Keratinocyte (primary cell): ENCODE measurements around the gene OPRD1. TPM values are rescaled to one million over a fixed set of nuclear protein-coding genes. Genes with fewer than 3 reads are reported as not detected.

Experiments
- DNase-seq: peaks from one replicate; pipeline ENCODE4 v3.0.0-alpha.2; 2011; ENCODE audit warnings: low read depth, missing footprints, low spot score
- FAIRE-seq: peaks from 2 replicates; lab custom pipeline; 2011; peaks lifted over from hg19 to GRCh38; lab: Jason Lieb, UNC
- H2AFZ ChIP-seq: 2 replicates; pipeline ENCODE4 v1.6.0; 2012; ENCODE audit warnings: low read length, control low read depth, inconsistent platforms; ENCODE audit not compliant: control insufficient read depth
- H3K27ac ChIP-seq: 2 replicates; pipeline ENCODE4 v1.5.1; 2011; ENCODE audit warnings: low read length; ENCODE audit not compliant: control insufficient read depth, insufficient read depth
- H3K27me3 ChIP-seq: 3 replicates; pipeline ENCODE4 v1.6.0; 2011; ENCODE audit warnings: low read length; ENCODE audit not compliant: control insufficient read depth, insufficient read depth; ENCODE audit errors: extremely low read depth
- H3K36me3 ChIP-seq, 2 experiments: 2 replicates in 1 of 2; 3 replicates in 1 of 2; pipeline ENCODE4 v1.5.1; 2011; ENCODE audit warnings: low read length in 2 of 2, mild to moderate bottlenecking in 1 of 2; ENCODE audit not compliant: control insufficient read depth in 2 of 2, insufficient read depth in 2 of 2; ENCODE audit errors: extremely low read depth in 1 of 2
- H3K4me1 ChIP-seq: 3 replicates; pipeline ENCODE4 v1.5.1; 2011; ENCODE audit warnings: low read length; ENCODE audit not compliant: control insufficient read depth, insufficient read depth; ENCODE audit errors: extremely low read depth
- H3K4me2 ChIP-seq: 3 replicates; pipeline ENCODE4 v1.6.0; 2011; ENCODE audit warnings: low read depth, low read length; ENCODE audit not compliant: control insufficient read depth, insufficient read depth; ENCODE audit errors: extremely low read depth
- H3K4me3 ChIP-seq, 3 experiments: fragments of 200-600 bp in 1 of 3; sonication (generic) in 1 of 3; 2 replicates in 2 of 3; 3 replicates in 1 of 3; pipeline ENCODE4 v1.5.1; 2011 to 2016; ENCODE audit warnings: low read length in 3 of 3, mild to moderate bottlenecking in 3 of 3, control low read depth in 2 of 3, inconsistent platforms in 1 of 3, low read depth in 1 of 3, mixed read lengths in 1 of 3, mixed run types in 1 of 3, moderate library complexity in 1 of 3; ENCODE audit not compliant: control insufficient read depth in 2 of 3, insufficient read depth in 2 of 3; ENCODE audit errors: extremely low read depth in 1 of 3
- H3K79me2 ChIP-seq: 2 replicates; pipeline ENCODE4 v1.6.0; 2012; ENCODE audit warnings: low read length; ENCODE audit not compliant: control insufficient read depth, insufficient read depth
- H3K9ac ChIP-seq: 3 replicates; pipeline ENCODE4 v1.6.0; 2011; ENCODE audit warnings: low read length; ENCODE audit not compliant: control insufficient read depth, insufficient read depth; ENCODE audit errors: extremely low read depth
- H3K9me1 ChIP-seq: 3 replicates; pipeline ENCODE4 v1.6.0; 2011; ENCODE audit warnings: low read length; ENCODE audit not compliant: control insufficient read depth, insufficient read depth; ENCODE audit errors: extremely low read depth
- H3K9me3 ChIP-seq: 2 replicates; pipeline ENCODE4 v1.5.1; 2012; ENCODE audit warnings: low read depth, low read length; ENCODE audit not compliant: control insufficient read depth
- H4K20me1 ChIP-seq: 3 replicates; pipeline ENCODE4 v1.6.0; 2011; ENCODE audit warnings: low read length; ENCODE audit not compliant: control insufficient read depth, insufficient read depth; ENCODE audit errors: extremely low read depth
- EZH2 ChIP-seq: IDR thresholded peaks from one replicate; pipeline ENCODE4 v1.6.1; 2012; ENCODE audit warnings: inconsistent platforms, mild to moderate bottlenecking, low read length, moderate library complexity
- dilution Hi-C: fragments of 300-500 bp; cut with MboI; formaldehyde crosslinking; loops from one replicate; pipeline ENCODE4 v1.7.0; 2020; ENCODE audit warnings: low sequenced_read_pairs; ENCODE audit not compliant: extremely low pct_ligation_motif_present
- polyA plus RNA-seq, 5 experiments: library from polyadenylated mRNA; depleted of rRNA in 3 of 5; stranded (reverse) in 3 of 5; stranded (forward) in 1 of 5; unstranded in 1 of 5; fragments of >200 nt; gene quantifications; 1 replicate in 1 of 5; 2 replicates in 3 of 5; 3 replicates in 1 of 5; pipeline versions ENCODE4 v1.2.1 to v1.2.3, GENCODE V29; 2011 to 2012; ENCODE audit warnings: missing spikeins in 2 of 5, low read depth in 1 of 5, low replicate concordance in 1 of 5
- TF ChIP-seq, protein P1 (sequence below), 3 experiments: IDR thresholded peaks in 1 of 3; conservative IDR thresholded peaks in 1 of 3; optimal IDR thresholded peaks in 1 of 3; 2 replicates in 2 of 3; 3 replicates in 1 of 3; pipeline versions ENCODE3 to v1.5.1; 2011; ENCODE audit warnings: low read length in 3 of 3, mild to moderate bottlenecking in 3 of 3, moderate library complexity in 2 of 3, control low read depth in 1 of 3, inconsistent platforms in 1 of 3; ENCODE audit not compliant: insufficient read depth in 2 of 3; ENCODE audit errors: extremely low read depth in 1 of 3

The OPRD1 gene
- polyA plus RNA-seq, 1 donor (not counting 4 experiments of a cell fraction or from before 2014, with no cell fraction given), result not detected

DNA sequence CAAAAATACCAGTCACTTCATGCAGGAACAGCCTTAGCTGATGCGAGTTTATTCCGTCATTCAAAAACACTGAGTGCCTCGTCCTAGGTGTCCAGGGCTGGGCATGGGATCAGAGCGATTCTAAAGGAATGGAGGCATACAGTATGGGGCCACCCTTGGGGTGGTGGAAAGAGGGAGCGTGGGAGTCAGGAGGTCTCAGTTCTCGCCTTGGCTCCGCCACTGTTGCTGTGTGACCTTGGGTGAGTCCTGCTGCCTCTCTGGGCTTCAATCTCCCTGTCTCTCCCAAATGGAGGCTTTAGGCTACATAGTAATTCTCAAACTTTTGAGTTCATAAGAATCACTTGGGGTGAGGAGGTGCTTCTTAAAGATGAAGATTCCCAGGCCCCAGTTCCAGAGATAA lies 44.0 kb downstream of the OPRD1 start:
- Histone ChIP-seq H3K4me2 (no peak overlapping the region), H4K20me1 (no peaks in the 10 kb centered on the region), H3K9me3 (no peaks in the 10 kb centered on the region), H3K79me2 (no peaks in the 10 kb centered on the region), H3K36me3 (no peaks in the 10 kb centered on the region), H3K4me1 (peaks cover 4% of the 10 kb centered on the region), H3K27ac (no peak overlapping the region), H3K4me3 (no peak overlapping the region), H3K9me1 (no peaks in the 10 kb centered on the region), H2AFZ (no peak overlapping the region), H3K27me3 (peaks cover 12% of the 10 kb centered on the region), H3K9ac (no peak overlapping the region)
- TF ChIP-seq EZH2, result no peak
- TF ChIP-seq, protein P1, sequence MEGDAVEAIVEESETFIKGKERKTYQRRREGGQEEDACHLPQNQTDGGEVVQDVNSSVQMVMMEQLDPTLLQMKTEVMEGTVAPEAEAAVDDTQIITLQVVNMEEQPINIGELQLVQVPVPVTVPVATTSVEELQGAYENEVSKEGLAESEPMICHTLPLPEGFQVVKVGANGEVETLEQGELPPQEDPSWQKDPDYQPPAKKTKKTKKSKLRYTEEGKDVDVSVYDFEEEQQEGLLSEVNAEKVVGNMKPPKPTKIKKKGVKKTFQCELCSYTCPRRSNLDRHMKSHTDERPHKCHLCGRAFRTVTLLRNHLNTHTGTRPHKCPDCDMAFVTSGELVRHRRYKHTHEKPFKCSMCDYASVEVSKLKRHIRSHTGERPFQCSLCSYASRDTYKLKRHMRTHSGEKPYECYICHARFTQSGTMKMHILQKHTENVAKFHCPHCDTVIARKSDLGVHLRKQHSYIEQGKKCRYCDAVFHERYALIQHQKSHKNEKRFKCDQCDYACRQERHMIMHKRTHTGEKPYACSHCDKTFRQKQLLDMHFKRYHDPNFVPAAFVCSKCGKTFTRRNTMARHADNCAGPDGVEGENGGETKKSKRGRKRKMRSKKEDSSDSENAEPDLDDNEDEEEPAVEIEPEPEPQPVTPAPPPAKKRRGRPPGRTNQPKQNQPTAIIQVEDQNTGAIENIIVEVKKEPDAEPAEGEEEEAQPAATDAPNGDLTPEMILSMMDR (optimal IDR thresholded peaks at IDR 0.05 in 1 of 3, IDR thresholded peaks at IDR 0.05 in 1 of 3, conservative IDR thresholded peaks at IDR 0.05 in 1 of 3; ENCODE audit: extremely low read depth in 1 of 3, insufficient read depth in 2 of 3, low read length in 3 of 3), result no peak
- FAIRE-seq, result peak; percentile 13
- DNase-seq, result no peak
- dilution Hi-C loops, result no loop called here

DNA sequence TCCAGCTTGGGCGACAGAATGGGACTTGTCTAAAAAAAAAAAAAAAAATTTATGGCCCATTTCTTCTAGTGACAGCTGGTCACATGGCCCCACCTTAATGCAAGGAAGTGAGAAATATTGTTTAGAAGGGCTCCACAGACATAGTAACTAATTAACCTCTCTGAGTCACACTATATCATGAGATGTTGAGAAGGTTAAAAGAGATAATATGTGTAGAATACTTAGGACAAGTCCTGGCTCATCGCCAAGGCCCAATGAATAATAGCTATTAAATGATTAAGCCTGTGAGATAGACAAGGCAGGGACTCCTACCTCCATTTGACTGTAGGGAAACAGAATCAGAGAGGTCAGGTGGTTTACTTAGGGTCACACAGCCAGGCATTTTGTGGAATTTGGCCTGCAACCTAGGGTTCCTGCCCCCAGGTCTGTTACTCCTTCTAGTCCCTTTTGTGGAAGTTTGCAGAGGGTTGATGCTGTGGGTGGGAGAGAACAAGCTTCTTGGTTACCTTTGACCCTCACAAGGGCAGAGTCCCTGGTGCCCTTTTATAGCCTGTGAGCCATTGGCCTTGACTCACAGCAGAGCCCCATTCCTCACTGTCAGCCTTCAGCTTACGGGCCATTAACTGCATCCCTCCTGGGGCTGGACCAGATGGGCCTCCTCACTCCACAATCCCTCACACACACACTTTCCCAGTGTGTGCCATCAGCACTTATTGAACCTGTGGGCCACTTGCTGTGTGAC lies 48.5 kb downstream of the OPRD1 start:
- Histone ChIP-seq H3K9ac (no peak overlapping the region), H3K36me3 (no peaks in the 10 kb centered on the region), H3K9me1 (no peaks in the 10 kb centered on the region), H3K4me2 (no peak overlapping the region), H3K9me3 (no peaks in the 10 kb centered on the region), H3K27me3 (peaks cover 21% of the 10 kb centered on the region), H3K4me3 (no peak overlapping the region), H3K79me2 (no peaks in the 10 kb centered on the region), H4K20me1 (no peaks in the 10 kb centered on the region), H2AFZ (no peak overlapping the region), H3K4me1 (peaks cover 4% of the 10 kb centered on the region), H3K27ac (no peak overlapping the region)
- dilution Hi-C loops, result no loop called here
- TF ChIP-seq, protein P1 (optimal IDR thresholded peaks at IDR 0.05 in 1 of 3, IDR thresholded peaks at IDR 0.05 in 1 of 3, conservative IDR thresholded peaks at IDR 0.05 in 1 of 3; ENCODE audit: extremely low read depth in 1 of 3, insufficient read depth in 2 of 3, low read length in 3 of 3), result no peak
- no peak for TF ChIP-seq EZH2
- DNase-seq, result peak; percentile 55
- peak; percentile 29 for FAIRE-seq
